HG03439 (cell line): ENCODE data around the gene SLC8A2.
"Not testable (repeated sequence)": the region's sequence is repeated elsewhere in the genome, so short reads cannot be mapped to it uniquely, and the experiment has no call there.

Experiments used
- ATAC-seq: cut with Tn5 transposase; IDR thresholded peaks from one replicate; pipeline ENCODE4 v1.9.1; 2021; ENCODE audit warnings: mild to moderate bottlenecking, moderate library complexity; ENCODE audit not compliant: unreplicated experiment

The SLC8A2 gene

DNA sequence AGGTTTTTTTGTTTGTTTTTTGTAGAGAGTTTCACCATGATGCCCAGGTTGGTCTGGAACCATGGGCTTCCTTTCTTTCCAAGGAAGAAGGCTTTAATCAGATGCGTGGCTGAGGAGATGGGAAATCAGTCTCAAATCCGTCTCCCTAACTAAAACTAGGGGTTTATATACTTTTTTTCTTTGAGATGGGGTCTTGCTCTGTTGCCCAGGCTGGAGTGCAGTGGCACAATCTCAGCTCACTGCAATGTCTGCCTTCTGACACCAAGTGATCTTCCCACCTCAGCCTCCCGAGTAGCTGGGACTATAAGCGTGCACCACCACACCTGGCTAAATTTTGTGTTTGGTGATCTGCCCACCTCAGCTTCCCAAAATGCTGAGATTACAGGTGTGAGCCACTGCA is 87.2 kb downstream of the SLC8A2 start:
- not testable (repeated sequence) for ATAC-seq

GRCh38 chr19:47383890-47384289 is 87.8 kb downstream of the SLC8A2 start:
- not testable (repeated sequence) for ATAC-seq

- no peak for ATAC-seq
Observed at GRCh38 chr19:47381653-47382279, 89.9 kb downstream of the SLC8A2 start.

DNA sequence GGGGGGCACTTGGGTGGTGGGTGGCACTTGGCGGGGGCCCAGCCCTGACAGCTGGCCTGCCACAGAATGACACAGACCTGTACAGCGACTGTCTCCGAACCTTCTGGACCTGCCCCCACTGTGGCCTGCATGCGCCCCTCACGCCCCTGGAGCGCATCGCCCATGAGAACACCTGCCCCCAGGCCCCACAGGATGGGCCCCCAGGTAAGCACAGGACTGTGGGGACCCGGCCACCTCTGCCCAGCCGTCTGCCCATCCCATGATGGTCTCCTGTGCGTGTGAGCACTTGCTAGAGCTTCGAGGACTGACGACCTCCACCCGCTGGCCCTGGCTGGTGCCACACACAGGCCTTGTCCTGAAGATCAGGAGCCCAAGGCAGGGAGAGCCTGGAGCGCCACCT is 90.6 kb downstream of the SLC8A2 start:
- no peak for ATAC-seq

DNA sequence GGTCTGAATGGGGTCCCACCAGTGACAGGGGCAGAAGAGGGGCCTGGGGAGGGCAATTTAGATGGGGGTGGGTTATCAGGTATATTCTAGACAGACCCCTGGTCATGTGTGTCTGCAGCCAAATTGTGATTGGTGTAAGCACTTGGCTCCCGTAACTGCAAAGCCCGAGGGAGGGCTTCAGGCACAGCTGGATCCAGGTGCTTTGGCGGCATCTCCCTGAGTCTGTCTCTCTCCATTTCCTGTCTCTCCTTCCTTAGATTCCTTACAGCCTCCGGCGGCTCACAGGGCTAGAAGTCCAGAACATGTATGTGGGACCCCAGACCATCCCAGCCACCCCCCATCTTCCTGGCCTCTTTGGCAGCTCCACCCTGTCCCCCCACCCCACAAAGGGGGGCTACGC is 91.1 kb downstream of the SLC8A2 start:
- ATAC-seq: no peak

DNA sequence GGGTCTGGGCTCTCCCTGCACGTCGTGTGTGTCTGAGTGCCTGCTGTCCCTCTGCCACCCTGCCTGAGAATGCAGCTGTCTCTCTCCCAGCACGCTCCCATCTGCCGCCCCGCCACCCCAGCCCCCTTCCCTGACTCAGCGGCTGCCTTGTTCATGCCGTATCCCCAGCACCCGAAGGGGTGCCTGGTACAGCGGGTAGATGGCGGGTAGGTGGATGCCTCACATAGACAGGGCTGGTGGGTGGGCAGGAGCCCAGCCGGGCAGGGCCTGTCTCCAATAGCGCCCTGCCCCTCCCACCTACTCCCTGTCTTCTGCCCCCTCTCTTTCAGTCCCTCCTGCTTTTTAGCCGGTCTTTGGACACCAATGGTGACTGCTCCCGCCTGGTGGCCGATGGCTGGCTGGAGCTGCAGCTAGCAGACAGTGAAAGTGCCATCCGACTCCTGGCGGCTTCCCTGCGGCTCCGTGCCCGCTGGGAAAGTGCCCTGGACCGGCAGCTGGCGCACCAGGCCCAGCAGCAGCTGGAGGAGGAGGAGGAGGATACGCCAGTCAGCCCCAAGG is 92.2 kb downstream of the SLC8A2 start:
- no peak for ATAC-seq

GRCh38 chr19:47378246-47378645 is 93.4 kb downstream of the SLC8A2 start:
- ATAC-seq: no peak
